GM23338 (cell line): ENCODE data around the gene SUPT3H. TPM values are rescaled to one million over a fixed set of nuclear protein-coding genes. Genes with fewer than 3 reads are reported as not detected.

Experiments used
- ATAC-seq: fragments of 200-7000 bp; cut with Tn5 transposase; 3 replicates; pipeline ENCODE4 v1.9.1; 2020
- DNase-seq: peaks from one replicate; pipeline ENCODE4 v3.0.0-alpha.2; 2015; ENCODE audit warnings: low spot score
- H2AFZ ChIP-seq: fragments of 200-600 bp; sonication (generic); 2 replicates; pipeline ENCODE4 v1.8.0; 2016; ENCODE audit warnings: antibody characterized with exemption, mild to moderate bottlenecking, moderate library complexity
- H3F3A ChIP-seq: fragments of 200-600 bp; sonication (generic); replicated peaks from 2 replicates; pipeline ENCODE4 v1.8.0; 2017; ENCODE audit warnings: antibody characterized with exemption, mixed run types, low read depth
- H3K27ac ChIP-seq: fragments of 200-600 bp; sonication (generic); 2 replicates; pipeline ENCODE4 v1.6.1; 2016; ENCODE audit warnings: low read depth
- H3K27me3 ChIP-seq: fragments of 200-600 bp; sonication (generic); 2 replicates; pipeline ENCODE4 v1.8.0; 2016; ENCODE audit warnings: mild to moderate bottlenecking, mixed run types, moderate library complexity; ENCODE audit not compliant: insufficient read depth
- H3K36me3 ChIP-seq: fragments of 200-600 bp; sonication (generic); 2 replicates; pipeline ENCODE4 v1.8.0; 2016; ENCODE audit warnings: mild to moderate bottlenecking; ENCODE audit not compliant: insufficient read depth
- H3K4me1 ChIP-seq: fragments of 200-600 bp; sonication (generic); 2 replicates; pipeline ENCODE4 v1.8.0; 2016; ENCODE audit warnings: mild to moderate bottlenecking, moderate library complexity; ENCODE audit not compliant: insufficient read depth
- H3K4me2 ChIP-seq: fragments of 200-600 bp; sonication (generic); 2 replicates; pipeline ENCODE4 v1.7.1; 2017; ENCODE audit warnings: mixed run types
- H3K4me3 ChIP-seq: fragments of 200-600 bp; sonication (generic); 2 replicates; pipeline ENCODE4 v1.6.1; 2016; ENCODE audit warnings: mixed run types
- H3K79me2 ChIP-seq: fragments of 200-600 bp; sonication (generic); replicated peaks from 2 replicates; pipeline ENCODE4 v1.8.0; 2017; ENCODE audit warnings: mild to moderate bottlenecking; ENCODE audit not compliant: insufficient read depth
- H3K9me2 ChIP-seq: fragments of 200-600 bp; sonication (generic); 2 replicates; pipeline ENCODE4 v1.8.0; 2017; ENCODE audit not compliant: insufficient read depth
- H4K20me1 ChIP-seq: fragments of 200-600 bp; sonication (generic); replicated peaks from 2 replicates; pipeline ENCODE4 v1.8.0; 2017; ENCODE audit warnings: mild to moderate bottlenecking; ENCODE audit not compliant: insufficient read depth
- H3K27ac Mint-ChIP-seq: 2 replicates; pipeline ENCODE4 v1.8.0; 2020; ENCODE audit warnings: inconsistent platforms, mild to moderate bottlenecking, moderate library complexity, mixed read lengths
- H3K27me3 Mint-ChIP-seq: 3 replicates; pipeline ENCODE4 v1.8.0; 2022; ENCODE audit warnings: low read depth, mild to moderate bottlenecking, moderate library complexity, mixed read lengths, inconsistent platforms; ENCODE audit not compliant: insufficient read depth, poor library complexity
- H3K36me3 Mint-ChIP-seq: 3 replicates; pipeline ENCODE4 v1.8.0; 2021; ENCODE audit warnings: low read depth, mild to moderate bottlenecking, inconsistent platforms, moderate library complexity, mixed read lengths
- H3K4me1 Mint-ChIP-seq: 3 replicates; pipeline ENCODE4 v1.8.0; 2020; ENCODE audit warnings: mild to moderate bottlenecking, inconsistent platforms, mixed read lengths
- H3K4me3 Mint-ChIP-seq: 3 replicates; pipeline ENCODE4 v1.8.0; 2021; ENCODE audit warnings: moderate library complexity, mild to moderate bottlenecking, inconsistent platforms, mixed read lengths
- H3K9me3 Mint-ChIP-seq: 3 replicates; pipeline ENCODE4 v1.8.0; 2020; ENCODE audit warnings: moderate library complexity, mild to moderate bottlenecking, inconsistent platforms, mixed read lengths
- CREB1 ChIP-seq: fragments of 250-450 bp; sonication (Bioruptor Pico); IDR thresholded peaks from 2 replicates; pipeline ENCODE4 v1.5.0; 2020; ENCODE audit warnings: low read depth, mild to moderate bottlenecking, moderate library complexity
- EZH2 ChIP-seq: fragments of 200-600 bp; sonication (generic); IDR thresholded peaks from one replicate; pipeline ENCODE4 v1.8.0; 2017; ENCODE audit warnings: antibody characterized with exemption, mild to moderate bottlenecking, low read depth; ENCODE audit not compliant: unreplicated experiment
- EZH2phosphoT487 ChIP-seq: fragments of 200-600 bp; sonication (generic); IDR thresholded peaks from one replicate; pipeline ENCODE4 v1.8.1; 2018; ENCODE audit warnings: antibody characterized with exemption; ENCODE audit not compliant: unreplicated experiment
- JUNB ChIP-seq: IDR thresholded peaks from one replicate; pipeline ENCODE4 v1.6.1; 2016; ENCODE audit warnings: antibody characterized with exemption; ENCODE audit not compliant: unreplicated experiment
- NANOG ChIP-seq: IDR thresholded peaks from 2 replicates; pipeline ENCODE4 v1.6.1; 2016; ENCODE audit warnings: antibody characterized with exemption, borderline replicate concordance
- POLR2AphosphoS5 ChIP-seq: IDR thresholded peaks from 2 replicates; pipeline ENCODE4 v1.6.1; 2016; ENCODE audit warnings: antibody characterized with exemption, low read depth
- STAT1 ChIP-seq: IDR thresholded peaks from one replicate; pipeline ENCODE4 v1.6.1; 2016; ENCODE audit warnings: antibody characterized with exemption; ENCODE audit not compliant: unreplicated experiment
- ZNF114 ChIP-seq: fragments of 250-450 bp; sonication (Bioruptor Pico); IDR thresholded peaks from 2 replicates; pipeline ENCODE4 v1.5.0; 2020; ENCODE audit warnings: mild to moderate bottlenecking, moderate library complexity
- ZNF331 ChIP-seq: fragments of 250-450 bp; sonication (Bioruptor Pico); IDR thresholded peaks from 2 replicates; pipeline ENCODE4 v1.5.0; 2020; ENCODE audit warnings: low read depth, mild to moderate bottlenecking, moderate library complexity
- polyA plus RNA-seq: library from polyadenylated mRNA; unstranded; fragments of >200 nt; fragmentation: Nextera tagmentation; extraction: Ambion mirVana; gene quantifications from 2 replicates; pipeline ENCODE4 v1.2.1, GENCODE V29; 2016
- total RNA-seq: library from RNA; depleted of rRNA; stranded (reverse); fragments of >200 nt; shearing (Covaris generic); gene quantifications from 2 replicates; pipeline ENCODE4 v1.2.3, GENCODE V29; 2014
- TF ChIP-seq, protein P1 (sequence below): IDR thresholded peaks from 2 replicates; pipeline ENCODE4 v1.6.1; 2016; ENCODE audit warnings: antibody characterized with exemption
- TF ChIP-seq, protein P2 (sequence below): IDR thresholded peaks from one replicate; pipeline ENCODE4 v1.6.1; 2018; ENCODE audit warnings: antibody characterized with exemption; ENCODE audit not compliant: unreplicated experiment
- TF ChIP-seq, protein P3 (sequence below): fragments of 250-450 bp; sonication (Bioruptor Pico); IDR thresholded peaks from 2 replicates; pipeline ENCODE4 v1.5.0; 2020; ENCODE audit warnings: mild to moderate bottlenecking, moderate library complexity
- TF ChIP-seq, protein P4 (sequence below), 2 experiments: fragments of 200-600 bp in 1 of 2; sonication (generic) in 1 of 2; conservative IDR thresholded peaks; 2 replicates each; pipeline versions ENCODE4 v1.5.1 to v1.6.1; 2016 to 2017; ENCODE audit warnings: antibody characterized with exemption in 2 of 2, low read depth in 2 of 2, mild to moderate bottlenecking in 2 of 2, moderate library complexity in 1 of 2

SUPT3H gene
- total and polyA plus RNA-seq, 2 experiments from 2014 or later = 11.4 to 30.1 TPM

DNA sequence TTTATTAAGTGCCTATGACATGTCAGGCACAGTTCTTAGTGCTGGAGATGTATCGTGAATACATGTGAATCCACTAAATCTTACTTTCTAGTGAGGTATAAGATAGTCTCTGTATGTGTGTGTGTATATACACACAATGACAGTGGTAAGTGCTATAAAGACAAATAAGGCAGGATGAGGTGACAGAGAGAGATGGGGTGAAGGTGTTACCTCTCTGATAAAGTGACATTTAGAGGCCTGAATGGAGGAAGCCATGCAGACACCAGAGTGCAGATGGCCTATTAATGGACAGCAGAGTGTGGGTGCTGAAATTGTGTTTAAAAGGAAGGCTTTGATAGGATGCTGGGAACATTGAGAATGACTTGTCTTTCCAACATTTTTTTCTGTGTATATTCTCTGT is 535.9 kb downstream of the SUPT3H start:
- ATAC-seq = no peak
- TF ChIP-seq POLR2AphosphoS5 (no peak), EZH2 (no peak), CREB1 (no peak), STAT1 (no peak), ZNF331 (CRISPR knock-in tag) (no peak), ZNF114 (CRISPR knock-in tag) (no peak), NANOG (no peak), JUNB (no peak), EZH2phosphoT487 (no peak)
- TF ChIP-seq, protein P1, sequence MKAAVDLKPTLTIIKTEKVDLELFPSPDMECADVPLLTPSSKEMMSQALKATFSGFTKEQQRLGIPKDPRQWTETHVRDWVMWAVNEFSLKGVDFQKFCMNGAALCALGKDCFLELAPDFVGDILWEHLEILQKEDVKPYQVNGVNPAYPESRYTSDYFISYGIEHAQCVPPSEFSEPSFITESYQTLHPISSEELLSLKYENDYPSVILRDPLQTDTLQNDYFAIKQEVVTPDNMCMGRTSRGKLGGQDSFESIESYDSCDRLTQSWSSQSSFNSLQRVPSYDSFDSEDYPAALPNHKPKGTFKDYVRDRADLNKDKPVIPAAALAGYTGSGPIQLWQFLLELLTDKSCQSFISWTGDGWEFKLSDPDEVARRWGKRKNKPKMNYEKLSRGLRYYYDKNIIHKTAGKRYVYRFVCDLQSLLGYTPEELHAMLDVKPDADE = no peak
- TF ChIP-seq, protein P2, sequence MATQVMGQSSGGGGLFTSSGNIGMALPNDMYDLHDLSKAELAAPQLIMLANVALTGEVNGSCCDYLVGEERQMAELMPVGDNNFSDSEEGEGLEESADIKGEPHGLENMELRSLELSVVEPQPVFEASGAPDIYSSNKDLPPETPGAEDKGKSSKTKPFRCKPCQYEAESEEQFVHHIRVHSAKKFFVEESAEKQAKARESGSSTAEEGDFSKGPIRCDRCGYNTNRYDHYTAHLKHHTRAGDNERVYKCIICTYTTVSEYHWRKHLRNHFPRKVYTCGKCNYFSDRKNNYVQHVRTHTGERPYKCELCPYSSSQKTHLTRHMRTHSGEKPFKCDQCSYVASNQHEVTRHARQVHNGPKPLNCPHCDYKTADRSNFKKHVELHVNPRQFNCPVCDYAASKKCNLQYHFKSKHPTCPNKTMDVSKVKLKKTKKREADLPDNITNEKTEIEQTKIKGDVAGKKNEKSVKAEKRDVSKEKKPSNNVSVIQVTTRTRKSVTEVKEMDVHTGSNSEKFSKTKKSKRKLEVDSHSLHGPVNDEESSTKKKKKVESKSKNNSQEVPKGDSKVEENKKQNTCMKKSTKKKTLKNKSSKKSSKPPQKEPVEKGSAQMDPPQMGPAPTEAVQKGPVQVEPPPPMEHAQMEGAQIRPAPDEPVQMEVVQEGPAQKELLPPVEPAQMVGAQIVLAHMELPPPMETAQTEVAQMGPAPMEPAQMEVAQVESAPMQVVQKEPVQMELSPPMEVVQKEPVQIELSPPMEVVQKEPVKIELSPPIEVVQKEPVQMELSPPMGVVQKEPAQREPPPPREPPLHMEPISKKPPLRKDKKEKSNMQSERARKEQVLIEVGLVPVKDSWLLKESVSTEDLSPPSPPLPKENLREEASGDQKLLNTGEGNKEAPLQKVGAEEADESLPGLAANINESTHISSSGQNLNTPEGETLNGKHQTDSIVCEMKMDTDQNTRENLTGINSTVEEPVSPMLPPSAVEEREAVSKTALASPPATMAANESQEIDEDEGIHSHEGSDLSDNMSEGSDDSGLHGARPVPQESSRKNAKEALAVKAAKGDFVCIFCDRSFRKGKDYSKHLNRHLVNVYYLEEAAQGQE = no peak
- TF ChIP-seq, protein P3, sequence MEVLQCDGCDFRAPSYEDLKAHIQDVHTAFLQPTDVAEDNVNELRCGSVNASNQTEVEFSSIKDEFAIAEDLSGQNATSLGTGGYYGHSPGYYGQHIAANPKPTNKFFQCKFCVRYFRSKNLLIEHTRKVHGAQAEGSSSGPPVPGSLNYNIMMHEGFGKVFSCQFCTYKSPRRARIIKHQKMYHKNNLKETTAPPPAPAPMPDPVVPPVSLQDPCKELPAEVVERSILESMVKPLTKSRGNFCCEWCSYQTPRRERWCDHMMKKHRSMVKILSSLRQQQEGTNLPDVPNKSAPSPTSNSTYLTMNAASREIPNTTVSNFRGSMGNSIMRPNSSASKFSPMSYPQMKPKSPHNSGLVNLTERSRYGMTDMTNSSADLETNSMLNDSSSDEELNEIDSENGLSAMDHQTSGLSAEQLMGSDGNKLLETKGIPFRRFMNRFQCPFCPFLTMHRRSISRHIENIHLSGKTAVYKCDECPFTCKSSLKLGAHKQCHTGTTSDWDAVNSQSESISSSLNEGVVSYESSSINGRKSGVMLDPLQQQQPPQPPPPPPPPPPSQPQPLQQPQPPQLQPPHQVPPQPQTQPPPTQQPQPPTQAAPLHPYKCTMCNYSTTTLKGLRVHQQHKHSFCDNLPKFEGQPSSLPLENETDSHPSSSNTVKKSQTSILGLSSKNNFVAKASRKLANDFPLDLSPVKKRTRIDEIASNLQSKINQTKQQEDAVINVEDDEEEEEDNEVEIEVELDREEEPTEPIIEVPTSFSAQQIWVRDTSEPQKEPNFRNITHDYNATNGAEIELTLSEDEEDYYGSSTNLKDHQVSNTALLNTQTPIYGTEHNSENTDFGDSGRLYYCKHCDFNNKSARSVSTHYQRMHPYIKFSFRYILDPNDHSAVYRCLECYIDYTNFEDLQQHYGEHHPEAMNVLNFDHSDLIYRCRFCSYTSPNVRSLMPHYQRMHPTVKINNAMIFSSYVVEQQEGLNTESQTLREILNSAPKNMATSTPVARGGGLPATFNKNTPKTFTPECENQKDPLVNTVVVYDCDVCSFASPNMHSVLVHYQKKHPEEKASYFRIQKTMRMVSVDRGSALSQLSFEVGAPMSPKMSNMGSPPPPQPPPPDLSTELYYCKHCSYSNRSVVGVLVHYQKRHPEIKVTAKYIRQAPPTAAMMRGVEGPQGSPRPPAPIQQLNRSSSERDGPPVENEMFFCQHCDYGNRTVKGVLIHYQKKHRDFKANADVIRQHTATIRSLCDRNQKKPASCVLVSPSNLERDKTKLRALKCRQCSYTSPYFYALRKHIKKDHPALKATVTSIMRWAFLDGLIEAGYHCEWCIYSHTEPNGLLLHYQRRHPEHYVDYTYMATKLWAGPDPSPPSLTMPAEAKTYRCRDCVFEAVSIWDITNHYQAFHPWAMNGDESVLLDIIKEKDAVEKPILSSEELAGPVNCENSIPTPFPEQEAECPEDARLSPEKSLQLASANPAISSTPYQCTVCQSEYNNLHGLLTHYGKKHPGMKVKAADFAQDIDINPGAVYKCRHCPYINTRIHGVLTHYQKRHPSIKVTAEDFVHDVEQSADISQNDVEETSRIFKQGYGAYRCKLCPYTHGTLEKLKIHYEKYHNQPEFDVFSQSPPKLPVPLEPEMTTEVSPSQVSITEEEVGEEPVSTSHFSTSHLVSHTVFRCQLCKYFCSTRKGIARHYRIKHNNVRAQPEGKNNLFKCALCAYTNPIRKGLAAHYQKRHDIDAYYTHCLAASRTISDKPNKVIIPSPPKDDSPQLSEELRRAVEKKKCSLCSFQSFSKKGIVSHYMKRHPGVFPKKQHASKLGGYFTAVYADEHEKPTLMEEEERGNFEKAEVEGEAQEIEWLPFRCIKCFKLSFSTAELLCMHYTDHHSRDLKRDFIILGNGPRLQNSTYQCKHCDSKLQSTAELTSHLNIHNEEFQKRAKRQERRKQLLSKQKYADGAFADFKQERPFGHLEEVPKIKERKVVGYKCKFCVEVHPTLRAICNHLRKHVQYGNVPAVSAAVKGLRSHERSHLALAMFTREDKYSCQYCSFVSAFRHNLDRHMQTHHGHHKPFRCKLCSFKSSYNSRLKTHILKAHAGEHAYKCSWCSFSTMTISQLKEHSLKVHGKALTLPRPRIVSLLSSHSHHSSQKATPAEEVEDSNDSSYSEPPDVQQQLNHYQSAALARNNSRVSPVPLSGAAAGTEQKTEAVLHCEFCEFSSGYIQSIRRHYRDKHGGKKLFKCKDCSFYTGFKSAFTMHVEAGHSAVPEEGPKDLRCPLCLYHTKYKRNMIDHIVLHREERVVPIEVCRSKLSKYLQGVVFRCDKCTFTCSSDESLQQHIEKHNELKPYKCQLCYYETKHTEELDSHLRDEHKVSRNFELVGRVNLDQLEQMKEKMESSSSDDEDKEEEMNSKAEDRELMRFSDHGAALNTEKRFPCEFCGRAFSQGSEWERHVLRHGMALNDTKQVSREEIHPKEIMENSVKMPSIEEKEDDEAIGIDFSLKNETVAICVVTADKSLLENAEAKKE (CRISPR knock-in tag) = no peak
- TF ChIP-seq, protein P4, sequence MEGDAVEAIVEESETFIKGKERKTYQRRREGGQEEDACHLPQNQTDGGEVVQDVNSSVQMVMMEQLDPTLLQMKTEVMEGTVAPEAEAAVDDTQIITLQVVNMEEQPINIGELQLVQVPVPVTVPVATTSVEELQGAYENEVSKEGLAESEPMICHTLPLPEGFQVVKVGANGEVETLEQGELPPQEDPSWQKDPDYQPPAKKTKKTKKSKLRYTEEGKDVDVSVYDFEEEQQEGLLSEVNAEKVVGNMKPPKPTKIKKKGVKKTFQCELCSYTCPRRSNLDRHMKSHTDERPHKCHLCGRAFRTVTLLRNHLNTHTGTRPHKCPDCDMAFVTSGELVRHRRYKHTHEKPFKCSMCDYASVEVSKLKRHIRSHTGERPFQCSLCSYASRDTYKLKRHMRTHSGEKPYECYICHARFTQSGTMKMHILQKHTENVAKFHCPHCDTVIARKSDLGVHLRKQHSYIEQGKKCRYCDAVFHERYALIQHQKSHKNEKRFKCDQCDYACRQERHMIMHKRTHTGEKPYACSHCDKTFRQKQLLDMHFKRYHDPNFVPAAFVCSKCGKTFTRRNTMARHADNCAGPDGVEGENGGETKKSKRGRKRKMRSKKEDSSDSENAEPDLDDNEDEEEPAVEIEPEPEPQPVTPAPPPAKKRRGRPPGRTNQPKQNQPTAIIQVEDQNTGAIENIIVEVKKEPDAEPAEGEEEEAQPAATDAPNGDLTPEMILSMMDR (conservative IDR thresholded peaks at IDR 0.05; ENCODE audit: low read depth in 2 of 2) = no peak

More for the DNA sequence above, 535.9 kb downstream of the SUPT3H start:
- H3K36me3 Mint-ChIP-seq = no peaks in the 10 kb centered on the region
- Histone ChIP-seq H2AFZ (no peak overlapping the region), H3K36me3 (no peaks in the 10 kb centered on the region), H3K9me2 (no peaks in the 10 kb centered on the region), H3K4me1 (no peaks in the 10 kb centered on the region), H3K4me3 (no peak overlapping the region), H3K27ac (no peak overlapping the region), H3F3A (no peaks in the 10 kb centered on the region), H3K4me2 (no peak overlapping the region), H3K27me3 (no peaks in the 10 kb centered on the region), H3K79me2 (no peaks in the 10 kb centered on the region), H4K20me1 (no peaks in the 10 kb centered on the region)
- no peaks in the 10 kb centered on the region for H3K9me3 Mint-ChIP-seq
- no peak overlapping the region for H3K4me3 Mint-ChIP-seq
- no peak for DNase-seq
- H3K27me3 Mint-ChIP-seq = no peaks in the 10 kb centered on the region
- H3K4me1 Mint-ChIP-seq = no peaks in the 10 kb centered on the region; the same call in 2 of the 3 replicates
- H3K27ac Mint-ChIP-seq = no peak overlapping the region
